ENCODE results near the gene KCNIP1.

The KCNIP1 gene

DNA sequence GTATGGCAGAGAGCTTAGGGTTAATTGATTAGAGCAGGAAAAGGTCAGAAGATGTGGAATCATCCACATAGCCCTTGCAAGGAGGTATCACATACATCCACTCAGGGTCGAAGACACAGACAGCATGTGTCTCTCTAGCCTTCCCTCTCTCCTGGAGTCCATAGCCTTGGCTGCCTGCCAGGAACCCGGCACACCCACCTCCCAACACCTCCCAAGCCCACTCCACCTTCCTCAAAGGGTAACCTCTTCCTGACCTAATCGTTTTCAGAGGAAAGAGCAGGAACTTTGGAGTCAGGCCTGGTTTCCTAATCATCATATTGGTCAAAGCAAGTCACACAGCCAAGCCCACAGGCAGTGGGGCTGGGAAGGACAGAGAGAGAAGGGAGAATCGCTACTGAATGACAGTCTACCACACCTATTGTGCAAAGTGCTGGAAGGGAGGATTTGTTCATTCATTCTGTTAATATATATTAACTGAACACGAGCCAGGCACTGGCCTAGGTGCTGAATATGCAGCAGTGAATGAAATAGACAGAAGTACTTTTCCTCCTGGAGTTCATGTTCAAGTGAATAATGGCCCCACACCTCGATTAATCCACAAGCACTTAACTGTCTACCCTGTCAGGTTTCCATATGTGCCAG lies 107.8 kb downstream of the KCNIP1 start:
- no peak overlapping the region for H3K4me3 ChIP-seq (ENCODE audit: low read depth, low read length)
- ChIA-PET POLR2A (no interaction called here), CTCF (interaction anchor here (1.1 kb wide), 1 partner anchor 12 kb away, joined by 7 read pairs; no protein-coding TSS in a partner anchor)
- no peak for TF ChIP-seq ZNF776 (tag by site-specific recombination; IDR thresholded peaks at IDR 0.05; ENCODE audit: borderline replicate concordance)
- TF ChIP-seq ZNF223 (tag by site-specific recombination; IDR thresholded peaks at IDR 0.05): no peak
- peak; percentile 51 for TF ChIP-seq ZFHX2 (tag by site-specific recombination; conservative IDR thresholded peaks at IDR 0.05)
- TF ChIP-seq, protein P1, sequence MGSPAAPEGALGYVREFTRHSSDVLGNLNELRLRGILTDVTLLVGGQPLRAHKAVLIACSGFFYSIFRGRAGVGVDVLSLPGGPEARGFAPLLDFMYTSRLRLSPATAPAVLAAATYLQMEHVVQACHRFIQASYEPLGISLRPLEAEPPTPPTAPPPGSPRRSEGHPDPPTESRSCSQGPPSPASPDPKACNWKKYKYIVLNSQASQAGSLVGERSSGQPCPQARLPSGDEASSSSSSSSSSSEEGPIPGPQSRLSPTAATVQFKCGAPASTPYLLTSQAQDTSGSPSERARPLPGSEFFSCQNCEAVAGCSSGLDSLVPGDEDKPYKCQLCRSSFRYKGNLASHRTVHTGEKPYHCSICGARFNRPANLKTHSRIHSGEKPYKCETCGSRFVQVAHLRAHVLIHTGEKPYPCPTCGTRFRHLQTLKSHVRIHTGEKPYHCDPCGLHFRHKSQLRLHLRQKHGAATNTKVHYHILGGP (tag by site-specific recombination; IDR thresholded peaks at IDR 0.05): no peak
- TF ChIP-seq, protein P2, sequence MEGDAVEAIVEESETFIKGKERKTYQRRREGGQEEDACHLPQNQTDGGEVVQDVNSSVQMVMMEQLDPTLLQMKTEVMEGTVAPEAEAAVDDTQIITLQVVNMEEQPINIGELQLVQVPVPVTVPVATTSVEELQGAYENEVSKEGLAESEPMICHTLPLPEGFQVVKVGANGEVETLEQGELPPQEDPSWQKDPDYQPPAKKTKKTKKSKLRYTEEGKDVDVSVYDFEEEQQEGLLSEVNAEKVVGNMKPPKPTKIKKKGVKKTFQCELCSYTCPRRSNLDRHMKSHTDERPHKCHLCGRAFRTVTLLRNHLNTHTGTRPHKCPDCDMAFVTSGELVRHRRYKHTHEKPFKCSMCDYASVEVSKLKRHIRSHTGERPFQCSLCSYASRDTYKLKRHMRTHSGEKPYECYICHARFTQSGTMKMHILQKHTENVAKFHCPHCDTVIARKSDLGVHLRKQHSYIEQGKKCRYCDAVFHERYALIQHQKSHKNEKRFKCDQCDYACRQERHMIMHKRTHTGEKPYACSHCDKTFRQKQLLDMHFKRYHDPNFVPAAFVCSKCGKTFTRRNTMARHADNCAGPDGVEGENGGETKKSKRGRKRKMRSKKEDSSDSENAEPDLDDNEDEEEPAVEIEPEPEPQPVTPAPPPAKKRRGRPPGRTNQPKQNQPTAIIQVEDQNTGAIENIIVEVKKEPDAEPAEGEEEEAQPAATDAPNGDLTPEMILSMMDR (tag by site-specific recombination; IDR thresholded peaks at IDR 0.05): no peak
- TF ChIP-seq ZNF549 (tag by site-specific recombination; IDR thresholded peaks at IDR 0.05): no peak
- TF ChIP-seq OSR2 (tag by site-specific recombination; IDR thresholded peaks at IDR 0.05): no peak
- no peak for TF ChIP-seq ZNF677 (tag by site-specific recombination; IDR thresholded peaks at IDR 0.05)
- TF ChIP-seq, protein P3, sequence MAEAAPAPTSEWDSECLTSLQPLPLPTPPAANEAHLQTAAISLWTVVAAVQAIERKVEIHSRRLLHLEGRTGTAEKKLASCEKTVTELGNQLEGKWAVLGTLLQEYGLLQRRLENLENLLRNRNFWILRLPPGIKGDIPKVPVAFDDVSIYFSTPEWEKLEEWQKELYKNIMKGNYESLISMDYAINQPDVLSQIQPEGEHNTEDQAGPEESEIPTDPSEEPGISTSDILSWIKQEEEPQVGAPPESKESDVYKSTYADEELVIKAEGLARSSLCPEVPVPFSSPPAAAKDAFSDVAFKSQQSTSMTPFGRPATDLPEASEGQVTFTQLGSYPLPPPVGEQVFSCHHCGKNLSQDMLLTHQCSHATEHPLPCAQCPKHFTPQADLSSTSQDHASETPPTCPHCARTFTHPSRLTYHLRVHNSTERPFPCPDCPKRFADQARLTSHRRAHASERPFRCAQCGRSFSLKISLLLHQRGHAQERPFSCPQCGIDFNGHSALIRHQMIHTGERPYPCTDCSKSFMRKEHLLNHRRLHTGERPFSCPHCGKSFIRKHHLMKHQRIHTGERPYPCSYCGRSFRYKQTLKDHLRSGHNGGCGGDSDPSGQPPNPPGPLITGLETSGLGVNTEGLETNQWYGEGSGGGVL (tag by site-specific recombination; IDR thresholded peaks at IDR 0.05): no peak
- no peak for TF ChIP-seq ZNF175 (tag by site-specific recombination; IDR thresholded peaks at IDR 0.05)
- TF ChIP-seq, protein P4, sequence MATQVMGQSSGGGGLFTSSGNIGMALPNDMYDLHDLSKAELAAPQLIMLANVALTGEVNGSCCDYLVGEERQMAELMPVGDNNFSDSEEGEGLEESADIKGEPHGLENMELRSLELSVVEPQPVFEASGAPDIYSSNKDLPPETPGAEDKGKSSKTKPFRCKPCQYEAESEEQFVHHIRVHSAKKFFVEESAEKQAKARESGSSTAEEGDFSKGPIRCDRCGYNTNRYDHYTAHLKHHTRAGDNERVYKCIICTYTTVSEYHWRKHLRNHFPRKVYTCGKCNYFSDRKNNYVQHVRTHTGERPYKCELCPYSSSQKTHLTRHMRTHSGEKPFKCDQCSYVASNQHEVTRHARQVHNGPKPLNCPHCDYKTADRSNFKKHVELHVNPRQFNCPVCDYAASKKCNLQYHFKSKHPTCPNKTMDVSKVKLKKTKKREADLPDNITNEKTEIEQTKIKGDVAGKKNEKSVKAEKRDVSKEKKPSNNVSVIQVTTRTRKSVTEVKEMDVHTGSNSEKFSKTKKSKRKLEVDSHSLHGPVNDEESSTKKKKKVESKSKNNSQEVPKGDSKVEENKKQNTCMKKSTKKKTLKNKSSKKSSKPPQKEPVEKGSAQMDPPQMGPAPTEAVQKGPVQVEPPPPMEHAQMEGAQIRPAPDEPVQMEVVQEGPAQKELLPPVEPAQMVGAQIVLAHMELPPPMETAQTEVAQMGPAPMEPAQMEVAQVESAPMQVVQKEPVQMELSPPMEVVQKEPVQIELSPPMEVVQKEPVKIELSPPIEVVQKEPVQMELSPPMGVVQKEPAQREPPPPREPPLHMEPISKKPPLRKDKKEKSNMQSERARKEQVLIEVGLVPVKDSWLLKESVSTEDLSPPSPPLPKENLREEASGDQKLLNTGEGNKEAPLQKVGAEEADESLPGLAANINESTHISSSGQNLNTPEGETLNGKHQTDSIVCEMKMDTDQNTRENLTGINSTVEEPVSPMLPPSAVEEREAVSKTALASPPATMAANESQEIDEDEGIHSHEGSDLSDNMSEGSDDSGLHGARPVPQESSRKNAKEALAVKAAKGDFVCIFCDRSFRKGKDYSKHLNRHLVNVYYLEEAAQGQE (tag by site-specific recombination; IDR thresholded peaks at IDR 0.05): peak; percentile 90
- no peak for TF ChIP-seq HOXC10 (CRISPR knock-in tag; IDR thresholded peaks at IDR 0.05)
- no peak for TF ChIP-seq SP2 (tag by site-specific recombination; IDR thresholded peaks at IDR 0.05)
- TF ChIP-seq, protein P5, sequence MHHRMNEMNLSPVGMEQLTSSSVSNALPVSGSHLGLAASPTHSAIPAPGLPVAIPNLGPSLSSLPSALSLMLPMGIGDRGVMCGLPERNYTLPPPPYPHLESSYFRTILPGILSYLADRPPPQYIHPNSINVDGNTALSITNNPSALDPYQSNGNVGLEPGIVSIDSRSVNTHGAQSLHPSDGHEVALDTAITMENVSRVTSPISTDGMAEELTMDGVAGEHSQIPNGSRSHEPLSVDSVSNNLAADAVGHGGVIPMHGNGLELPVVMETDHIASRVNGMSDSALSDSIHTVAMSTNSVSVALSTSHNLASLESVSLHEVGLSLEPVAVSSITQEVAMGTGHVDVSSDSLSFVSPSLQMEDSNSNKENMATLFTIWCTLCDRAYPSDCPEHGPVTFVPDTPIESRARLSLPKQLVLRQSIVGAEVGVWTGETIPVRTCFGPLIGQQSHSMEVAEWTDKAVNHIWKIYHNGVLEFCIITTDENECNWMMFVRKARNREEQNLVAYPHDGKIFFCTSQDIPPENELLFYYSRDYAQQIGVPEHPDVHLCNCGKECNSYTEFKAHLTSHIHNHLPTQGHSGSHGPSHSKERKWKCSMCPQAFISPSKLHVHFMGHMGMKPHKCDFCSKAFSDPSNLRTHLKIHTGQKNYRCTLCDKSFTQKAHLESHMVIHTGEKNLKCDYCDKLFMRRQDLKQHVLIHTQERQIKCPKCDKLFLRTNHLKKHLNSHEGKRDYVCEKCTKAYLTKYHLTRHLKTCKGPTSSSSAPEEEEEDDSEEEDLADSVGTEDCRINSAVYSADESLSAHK (tag by site-specific recombination; IDR thresholded peaks at IDR 0.05): no peak
- no peak for TF ChIP-seq HOXD13 (CRISPR knock-in tag; IDR thresholded peaks at IDR 0.05; ENCODE audit: borderline replicate concordance)
- no peak for TF ChIP-seq SETDB1 (IDR thresholded peaks at IDR 0.05; ENCODE audit: insufficient read length, low read length)
- TF ChIP-seq, protein P6, sequence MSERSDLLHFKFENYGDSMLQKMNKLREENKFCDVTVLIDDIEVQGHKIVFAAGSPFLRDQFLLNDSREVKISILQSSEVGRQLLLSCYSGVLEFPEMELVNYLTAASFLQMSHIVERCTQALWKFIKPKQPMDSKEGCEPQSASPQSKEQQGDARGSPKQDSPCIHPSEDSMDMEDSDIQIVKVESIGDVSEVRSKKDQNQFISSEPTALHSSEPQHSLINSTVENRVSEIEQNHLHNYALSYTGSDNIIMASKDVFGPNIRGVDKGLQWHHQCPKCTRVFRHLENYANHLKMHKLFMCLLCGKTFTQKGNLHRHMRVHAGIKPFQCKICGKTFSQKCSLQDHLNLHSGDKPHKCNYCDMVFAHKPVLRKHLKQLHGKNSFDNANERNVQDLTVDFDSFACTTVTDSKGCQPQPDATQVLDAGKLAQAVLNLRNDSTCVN (tag by site-specific recombination; optimal IDR thresholded peaks at IDR 0.05): no peak
- TF ChIP-seq SCRT2 (tag by site-specific recombination; IDR thresholded peaks at IDR 0.05): no peak
- no peak for TF ChIP-seq ZNF426 (tag by site-specific recombination; IDR thresholded peaks at IDR 0.05)
- TF ChIP-seq ZNF501 (tag by site-specific recombination; IDR thresholded peaks at IDR 0.05): no peak
- TF ChIP-seq GLIS2 (tag by site-specific recombination; IDR thresholded peaks at IDR 0.05): no peak
- TF ChIP-seq EGR2 (tag by site-specific recombination; IDR thresholded peaks at IDR 0.05; ENCODE audit: low read depth): 0 out of 2 replicates have a peak, but pooled peaks have one; percentile 47
- TF ChIP-seq ZBTB7A (tag by site-specific recombination; IDR thresholded peaks at IDR 0.05; ENCODE audit: low read depth): no peak
- TF ChIP-seq BCL11A (tag by site-specific recombination; IDR thresholded peaks at IDR 0.05; ENCODE audit: low read depth): no peak
- TF ChIP-seq ZNF350 (tag by site-specific recombination; IDR thresholded peaks at IDR 0.05): no peak
- peak; percentile 44; the same call in 1 of the 2 replicates for TF ChIP-seq KLF9 (tag by site-specific recombination; IDR thresholded peaks at IDR 0.05; ENCODE audit: low read depth)
- no peak for TF ChIP-seq GLIS1 (tag by site-specific recombination; IDR thresholded peaks at IDR 0.05)
- no peak overlapping the region for H3K27ac ChIP-seq (ENCODE audit: extremely low read depth, low read depth, low read length)
- no peaks in the 10 kb centered on the region for H3K36me3 ChIP-seq (ENCODE audit: control insufficient read depth in 2 of 2, insufficient read depth in 1 of 2, low read length in 2 of 2)
- no peaks in the 10 kb centered on the region for H3K4me1 ChIP-seq (ENCODE audit: control insufficient read depth, insufficient read depth, low read length)
- H3K9me3 ChIP-seq (ENCODE audit: control insufficient read depth, insufficient read depth, low read depth, low read length): no peaks in the 10 kb centered on the region

Measured in HEK293 (cell line).